Measurements from ENCODE around the gene SLC7A6. TPM values are rescaled to one million over a fixed set of nuclear protein-coding genes. Genes with fewer than 3 reads are reported as not detected.

SLC7A6 gene
- total RNA-seq, 1 donor from 2014 or later, result 47.3 TPM

- Mint-ChIP-seq H3K36me3 (peaks cover 3% of the 10 kb centered on the region), H3K27me3 (no peaks in the 10 kb centered on the region), H3K9me3 (no peaks in the 10 kb centered on the region), H3K4me1 (ENCODE audit: unreplicated experiment) (peaks cover 5% of the 10 kb centered on the region), H3K27ac (no peak overlapping the region), H3K4me3 (no peak overlapping the region)
- no peak for DNase-seq (ENCODE audit: extremely low spot score, unreplicated experiment)
- TF ChIP-seq CTCF (conservative IDR thresholded peaks at IDR 0.05), result no peak
These were observed 17.7 kb upstream of the SLC7A6 start for GRCh38 chr16:68246666-68247065.

DNA sequence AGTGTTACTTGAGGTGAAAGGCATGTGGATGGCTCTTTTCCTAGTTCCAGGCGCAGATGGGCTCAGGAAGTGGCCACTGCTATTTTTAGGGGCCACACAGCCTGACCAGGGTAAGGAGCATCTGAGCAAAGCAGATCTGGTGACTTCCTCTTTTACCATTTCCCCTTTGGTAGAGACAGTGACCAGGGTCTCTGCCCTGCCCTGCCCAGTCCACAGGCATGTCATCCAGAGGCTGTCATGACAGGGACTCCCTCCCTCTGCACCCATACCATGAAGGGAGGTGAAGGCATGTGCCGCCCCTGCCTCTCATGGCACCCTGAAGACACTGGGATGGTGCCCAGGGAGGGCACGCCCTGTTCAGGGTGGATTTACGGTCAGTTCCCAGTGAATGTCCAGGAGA, 16.9 kb upstream of the SLC7A6 start:
- no peak for TF ChIP-seq CTCF (conservative IDR thresholded peaks at IDR 0.05)
- Mint-ChIP-seq H3K36me3 (peaks cover 6% of the 10 kb centered on the region), H3K9me3 (no peaks in the 10 kb centered on the region), H3K27ac (no peak overlapping the region), H3K4me1 (ENCODE audit: unreplicated experiment) (peaks cover 5% of the 10 kb centered on the region), H3K27me3 (no peaks in the 10 kb centered on the region), H3K4me3 (no peak overlapping the region)
- DNase-seq (ENCODE audit: extremely low spot score, unreplicated experiment), result no peak

- no peaks in the 10 kb centered on the region for H3K27me3 Mint-ChIP-seq
- H3K9me3 Mint-ChIP-seq, result no peaks in the 10 kb centered on the region
- no peak for TF ChIP-seq CTCF (conservative IDR thresholded peaks at IDR 0.05)
- H3K27ac Mint-ChIP-seq, result no peak overlapping the region
- no peak overlapping the region for H3K4me3 Mint-ChIP-seq
- H3K36me3 Mint-ChIP-seq, result peaks cover 6% of the 10 kb centered on the region
- H3K4me1 Mint-ChIP-seq (ENCODE audit: unreplicated experiment), result peaks cover 5% of the 10 kb centered on the region
- DNase-seq (ENCODE audit: extremely low spot score, unreplicated experiment), result no peak
These were observed 16.4 kb upstream of the SLC7A6 start for GRCh38 chr16:68247932-68248331.

DNA sequence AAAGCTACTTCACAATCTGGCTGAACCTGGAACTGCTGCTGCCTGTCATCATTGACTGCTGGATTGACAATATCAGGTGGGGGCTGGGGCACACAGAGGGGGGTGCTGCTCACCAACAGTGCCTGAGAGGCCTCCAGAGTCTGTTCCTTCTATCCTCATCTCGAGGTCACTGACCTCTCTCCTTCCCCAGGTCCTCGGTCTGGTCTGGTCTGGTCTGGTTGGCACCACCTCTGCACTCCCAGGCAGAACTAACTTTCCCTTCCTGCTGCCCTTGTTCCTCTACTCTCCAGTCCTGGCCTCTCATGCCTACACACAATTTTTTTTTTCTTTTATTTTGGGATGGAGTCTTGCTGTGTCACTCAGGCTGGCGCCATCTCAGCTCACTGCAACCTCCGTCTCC, 15.0 kb upstream of the SLC7A6 start:
- no peaks in the 10 kb centered on the region for H3K27me3 Mint-ChIP-seq
- no peaks in the 10 kb centered on the region for H3K9me3 Mint-ChIP-seq
- TF ChIP-seq CTCF (conservative IDR thresholded peaks at IDR 0.05), result no peak
- no peak for DNase-seq (ENCODE audit: extremely low spot score, unreplicated experiment)
- H3K4me3 Mint-ChIP-seq, result no peak overlapping the region
- H3K27ac Mint-ChIP-seq, result no peak overlapping the region
- H3K36me3 Mint-ChIP-seq, result peaks cover 6% of the 10 kb centered on the region
- H3K4me1 Mint-ChIP-seq (ENCODE audit: unreplicated experiment), result peaks cover 5% of the 10 kb centered on the region

DNA sequence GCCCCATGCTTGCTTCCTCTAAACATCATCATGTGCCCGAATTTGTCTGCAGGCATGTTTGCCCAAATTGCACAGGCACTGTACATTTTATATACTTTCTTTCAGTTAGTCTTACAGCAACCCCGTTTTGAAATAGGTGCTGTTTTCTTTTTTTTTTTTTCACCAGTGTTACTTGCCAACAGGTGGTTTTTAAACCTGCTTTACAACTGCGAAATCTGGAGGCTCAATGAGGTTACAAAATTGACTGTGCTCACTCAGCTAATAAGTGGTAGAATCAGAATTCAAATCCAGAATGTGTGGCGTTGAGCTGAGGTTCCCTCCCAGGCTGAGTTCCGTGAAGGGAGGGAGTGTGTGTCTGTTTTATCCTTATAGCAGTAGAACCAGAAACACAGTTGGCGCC, 13.4 kb upstream of the SLC7A6 start:
- no peak overlapping the region for H3K27ac Mint-ChIP-seq
- no peak overlapping the region for H3K4me3 Mint-ChIP-seq
- peaks cover 6% of the 10 kb centered on the region for H3K36me3 Mint-ChIP-seq
- H3K4me1 Mint-ChIP-seq (ENCODE audit: unreplicated experiment), result no peaks in the 10 kb centered on the region
- no peaks in the 10 kb centered on the region for H3K9me3 Mint-ChIP-seq
- no peak for DNase-seq (ENCODE audit: extremely low spot score, unreplicated experiment)
- H3K27me3 Mint-ChIP-seq, result no peaks in the 10 kb centered on the region
- TF ChIP-seq CTCF (conservative IDR thresholded peaks at IDR 0.05), result no peak

GRCh38 chr16:68251832-68252231, 12.5 kb upstream of the SLC7A6 start:
- no peaks in the 10 kb centered on the region for H3K4me1 Mint-ChIP-seq (ENCODE audit: unreplicated experiment)
- peaks cover 6% of the 10 kb centered on the region for H3K36me3 Mint-ChIP-seq
- H3K4me3 Mint-ChIP-seq, result no peak overlapping the region
- no peak for DNase-seq (ENCODE audit: extremely low spot score, unreplicated experiment)
- TF ChIP-seq CTCF (conservative IDR thresholded peaks at IDR 0.05), result no peak
- no peaks in the 10 kb centered on the region for H3K27me3 Mint-ChIP-seq
- no peak overlapping the region for H3K27ac Mint-ChIP-seq
- no peaks in the 10 kb centered on the region for H3K9me3 Mint-ChIP-seq

All from type B pancreatic cell (in vitro differentiated cells).